ENCODE results near the gene PDE4B. TPM values are rescaled to one million over a fixed set of nuclear protein-coding genes. Genes with fewer than 3 reads are reported as not detected.

The PDE4B gene
- total RNA-seq, 1 donor from 2014 or later, result 1.2 TPM

DNA sequence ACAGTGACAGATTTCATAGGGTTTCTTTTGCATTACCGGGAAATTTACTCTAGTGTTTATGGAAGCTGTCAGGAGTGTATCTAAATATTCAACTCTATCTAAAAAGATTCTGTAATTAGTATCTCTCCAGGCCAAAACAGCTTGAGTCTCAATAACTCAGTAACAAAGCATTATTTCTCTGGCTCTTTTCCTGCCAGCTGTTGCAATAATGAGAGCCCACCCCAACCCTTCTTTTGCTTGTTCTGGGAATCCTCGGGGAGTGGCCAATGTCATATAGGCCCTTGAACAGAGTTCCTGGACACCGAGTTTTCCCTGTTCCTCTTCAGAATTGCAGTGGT lies 621.1 kb downstream of the PDE4B start:
- H3F3A ChIP-seq (ENCODE audit: low read depth), result no peaks in the 10 kb centered on the region
- H3K4me2 ChIP-seq, result no peak overlapping the region
- peaks cover 7% of the 10 kb centered on the region for H3K9me3 ChIP-seq (ENCODE audit: low read depth)
- no peaks in the 10 kb centered on the region for H4K20me1 ChIP-seq (ENCODE audit: low read depth)
- Mint-ChIP-seq H3K27me3 (ENCODE audit: insufficient read depth, low read depth) (no peaks in the 10 kb centered on the region), H3K9me3 (peaks cover 24% of the 10 kb centered on the region), H3K4me3 (no peak overlapping the region), H3K36me3 (peaks cover 3% of the 10 kb centered on the region), H3K27ac (no peak overlapping the region), H3K4me1 (no peaks in the 10 kb centered on the region)
- H3K79me2 ChIP-seq (ENCODE audit: low read depth), result no peaks in the 10 kb centered on the region
- no peak for DNase-seq (ENCODE audit: low spot score)
- H3K36me3 ChIP-seq, result no peaks in the 10 kb centered on the region
- no peak overlapping the region for H2AFZ ChIP-seq (replicated peaks)
- H3K27me3 ChIP-seq, result no peaks in the 10 kb centered on the region
- TF ChIP-seq EZH2phosphoT487 (IDR thresholded peaks at IDR 0.05), result no peak
- TF ChIP-seq EZH2 (IDR thresholded peaks at IDR 0.05), result no peak
- TF ChIP-seq, protein P1, sequence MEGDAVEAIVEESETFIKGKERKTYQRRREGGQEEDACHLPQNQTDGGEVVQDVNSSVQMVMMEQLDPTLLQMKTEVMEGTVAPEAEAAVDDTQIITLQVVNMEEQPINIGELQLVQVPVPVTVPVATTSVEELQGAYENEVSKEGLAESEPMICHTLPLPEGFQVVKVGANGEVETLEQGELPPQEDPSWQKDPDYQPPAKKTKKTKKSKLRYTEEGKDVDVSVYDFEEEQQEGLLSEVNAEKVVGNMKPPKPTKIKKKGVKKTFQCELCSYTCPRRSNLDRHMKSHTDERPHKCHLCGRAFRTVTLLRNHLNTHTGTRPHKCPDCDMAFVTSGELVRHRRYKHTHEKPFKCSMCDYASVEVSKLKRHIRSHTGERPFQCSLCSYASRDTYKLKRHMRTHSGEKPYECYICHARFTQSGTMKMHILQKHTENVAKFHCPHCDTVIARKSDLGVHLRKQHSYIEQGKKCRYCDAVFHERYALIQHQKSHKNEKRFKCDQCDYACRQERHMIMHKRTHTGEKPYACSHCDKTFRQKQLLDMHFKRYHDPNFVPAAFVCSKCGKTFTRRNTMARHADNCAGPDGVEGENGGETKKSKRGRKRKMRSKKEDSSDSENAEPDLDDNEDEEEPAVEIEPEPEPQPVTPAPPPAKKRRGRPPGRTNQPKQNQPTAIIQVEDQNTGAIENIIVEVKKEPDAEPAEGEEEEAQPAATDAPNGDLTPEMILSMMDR (IDR thresholded peaks at IDR 0.05), result no peak
- H3K27ac ChIP-seq, result no peak overlapping the region
- no peak overlapping the region for H3K9ac ChIP-seq
- no peaks in the 10 kb centered on the region for H3K4me1 ChIP-seq
- no peak overlapping the region for H3K4me3 ChIP-seq

DNA sequence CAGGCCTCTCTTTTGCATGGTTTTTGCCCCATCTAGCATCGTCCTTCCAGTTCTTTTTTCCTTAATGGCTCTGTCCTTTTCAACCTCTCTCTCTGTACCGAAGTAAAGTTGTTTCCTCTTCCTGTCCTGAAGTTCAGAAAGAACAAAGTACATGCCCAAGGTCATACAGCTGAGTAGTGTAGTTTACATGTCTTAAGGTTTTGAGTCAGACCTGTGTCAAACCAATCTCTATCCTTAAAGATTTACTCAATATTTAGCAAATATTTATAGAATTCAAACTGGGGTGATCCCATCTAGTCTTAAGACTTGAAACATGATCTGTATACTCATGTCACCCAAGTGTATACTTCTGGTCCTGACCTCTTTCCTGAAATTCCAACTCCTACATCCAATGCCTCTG lies 622.6 kb downstream of the PDE4B start:
- no peaks in the 10 kb centered on the region for H3F3A ChIP-seq (ENCODE audit: low read depth)
- no peaks in the 10 kb centered on the region for H3K27me3 ChIP-seq
- no peak overlapping the region for H3K4me2 ChIP-seq
- no peaks in the 10 kb centered on the region for H3K27me3 Mint-ChIP-seq (ENCODE audit: insufficient read depth, low read depth)
- H4K20me1 ChIP-seq (ENCODE audit: low read depth), result no peaks in the 10 kb centered on the region
- no peak overlapping the region for H3K4me3 ChIP-seq
- no peak overlapping the region for H3K27ac Mint-ChIP-seq
- DNase-seq (ENCODE audit: low spot score), result no peak
- H2AFZ ChIP-seq (replicated peaks), result no peak overlapping the region
- no peak overlapping the region for H3K4me3 Mint-ChIP-seq
- H3K27ac ChIP-seq, result no peak overlapping the region
- peaks cover 30% of the 10 kb centered on the region for H3K9me3 Mint-ChIP-seq
- no peaks in the 10 kb centered on the region for H3K36me3 ChIP-seq
- H3K4me1 Mint-ChIP-seq, result no peaks in the 10 kb centered on the region
- H3K9me3 ChIP-seq (ENCODE audit: low read depth), result peaks cover 7% of the 10 kb centered on the region
- H3K4me1 ChIP-seq, result no peaks in the 10 kb centered on the region
- no peaks in the 10 kb centered on the region for H3K79me2 ChIP-seq (ENCODE audit: low read depth)
- H3K36me3 Mint-ChIP-seq, result peaks cover 3% of the 10 kb centered on the region
- H3K9ac ChIP-seq, result no peak overlapping the region
- no peak for TF ChIP-seq EZH2phosphoT487 (IDR thresholded peaks at IDR 0.05)
- no peak for TF ChIP-seq EZH2 (IDR thresholded peaks at IDR 0.05)
- TF ChIP-seq, protein P1 (IDR thresholded peaks at IDR 0.05), result no peak

DNA sequence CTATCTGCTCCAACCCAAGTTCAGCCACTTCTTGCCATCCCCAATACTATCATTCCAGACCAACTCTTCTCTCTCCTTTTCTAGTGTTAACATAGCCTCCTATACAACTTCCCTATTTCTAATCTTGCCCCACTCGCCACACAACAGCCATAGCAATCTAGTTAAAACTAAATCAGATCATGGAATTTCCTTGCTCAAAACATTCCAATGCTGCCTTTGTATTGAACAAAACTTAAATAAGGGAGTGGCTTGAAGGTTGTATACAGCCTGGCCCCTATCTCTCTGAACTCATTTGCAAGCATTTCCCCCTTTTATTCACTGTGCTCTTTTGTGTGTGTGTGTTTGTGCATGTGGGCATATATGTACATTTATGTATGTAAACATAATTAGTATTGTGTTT lies 623.2 kb downstream of the PDE4B start:
- peaks cover under 1% of the 10 kb centered on the region for H3K27me3 Mint-ChIP-seq (ENCODE audit: insufficient read depth, low read depth)
- TF ChIP-seq EZH2phosphoT487 (IDR thresholded peaks at IDR 0.05) (no peak), EZH2 (IDR thresholded peaks at IDR 0.05) (no peak)
- TF ChIP-seq, protein P1 (IDR thresholded peaks at IDR 0.05), result no peak

More for the DNA sequence above, 623.2 kb downstream of the PDE4B start:
- H3K27ac Mint-ChIP-seq, result no peak overlapping the region
- Histone ChIP-seq H3K9ac (no peak overlapping the region), H3K27ac (no peak overlapping the region), H3K27me3 (no peaks in the 10 kb centered on the region), H3K4me2 (no peak overlapping the region), H3K4me3 (no peak overlapping the region), H3K9me3 (ENCODE audit: low read depth) (peaks cover 7% of the 10 kb centered on the region), H4K20me1 (ENCODE audit: low read depth) (no peaks in the 10 kb centered on the region), H3K4me1 (no peaks in the 10 kb centered on the region), H3K79me2 (ENCODE audit: low read depth) (no peaks in the 10 kb centered on the region), H2AFZ (replicated peaks) (no peak overlapping the region), H3F3A (ENCODE audit: low read depth) (no peaks in the 10 kb centered on the region), H3K36me3 (no peaks in the 10 kb centered on the region)
- H3K4me3 Mint-ChIP-seq, result no peak overlapping the region
- H3K9me3 Mint-ChIP-seq, result peaks cover 28% of the 10 kb centered on the region
- DNase-seq (ENCODE audit: low spot score), result no peak
- H3K4me1 Mint-ChIP-seq, result no peaks in the 10 kb centered on the region
- peaks cover 3% of the 10 kb centered on the region for H3K36me3 Mint-ChIP-seq
